ENCODE results near the gene ANKH.

DNA sequence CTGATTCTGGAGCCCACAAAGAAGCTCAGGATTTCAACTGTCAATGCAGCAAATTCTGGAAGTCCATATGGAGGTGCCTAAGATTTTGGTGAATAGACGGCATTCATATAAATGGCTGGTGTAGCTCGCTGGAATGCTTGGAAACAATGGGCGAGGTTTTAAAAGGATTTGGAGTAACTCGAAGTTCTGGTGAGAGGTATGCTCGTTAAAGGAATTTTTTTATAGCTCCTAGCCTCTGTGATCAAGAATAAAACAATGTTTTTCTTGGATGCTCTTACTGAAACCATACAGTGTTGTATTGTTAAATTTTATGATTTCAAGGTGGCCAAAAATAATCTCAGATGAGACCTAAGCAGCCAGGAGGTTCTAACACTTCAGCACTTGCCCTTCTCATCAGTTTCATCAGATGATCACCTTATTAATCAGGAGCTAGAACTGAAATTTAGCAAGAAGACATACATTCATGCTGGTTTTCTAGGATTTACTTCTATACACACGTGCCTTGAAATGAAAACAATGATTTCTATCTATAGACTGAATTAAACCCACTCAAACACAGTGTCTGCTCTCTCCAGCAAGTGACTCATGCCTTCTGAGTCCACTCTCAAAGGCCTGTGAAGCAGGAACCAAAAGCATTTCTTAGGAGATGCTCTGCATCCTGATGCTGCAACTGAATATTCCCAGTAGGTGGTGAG is 127.8 kb downstream of the ANKH start:
- no peak for TF ChIP-seq EZH2 (IDR thresholded peaks at IDR 0.05; ENCODE audit: low read length)
- TF ChIP-seq, protein P1, sequence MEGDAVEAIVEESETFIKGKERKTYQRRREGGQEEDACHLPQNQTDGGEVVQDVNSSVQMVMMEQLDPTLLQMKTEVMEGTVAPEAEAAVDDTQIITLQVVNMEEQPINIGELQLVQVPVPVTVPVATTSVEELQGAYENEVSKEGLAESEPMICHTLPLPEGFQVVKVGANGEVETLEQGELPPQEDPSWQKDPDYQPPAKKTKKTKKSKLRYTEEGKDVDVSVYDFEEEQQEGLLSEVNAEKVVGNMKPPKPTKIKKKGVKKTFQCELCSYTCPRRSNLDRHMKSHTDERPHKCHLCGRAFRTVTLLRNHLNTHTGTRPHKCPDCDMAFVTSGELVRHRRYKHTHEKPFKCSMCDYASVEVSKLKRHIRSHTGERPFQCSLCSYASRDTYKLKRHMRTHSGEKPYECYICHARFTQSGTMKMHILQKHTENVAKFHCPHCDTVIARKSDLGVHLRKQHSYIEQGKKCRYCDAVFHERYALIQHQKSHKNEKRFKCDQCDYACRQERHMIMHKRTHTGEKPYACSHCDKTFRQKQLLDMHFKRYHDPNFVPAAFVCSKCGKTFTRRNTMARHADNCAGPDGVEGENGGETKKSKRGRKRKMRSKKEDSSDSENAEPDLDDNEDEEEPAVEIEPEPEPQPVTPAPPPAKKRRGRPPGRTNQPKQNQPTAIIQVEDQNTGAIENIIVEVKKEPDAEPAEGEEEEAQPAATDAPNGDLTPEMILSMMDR (optimal IDR thresholded peaks at IDR 0.05 in 1 of 3, IDR thresholded peaks at IDR 0.05 in 1 of 3, conservative IDR thresholded peaks at IDR 0.05 in 1 of 3; ENCODE audit: extremely low read depth in 1 of 3, insufficient read depth in 2 of 3, low read length in 3 of 3): no peak
